Astrocyte (in vitro differentiated cells and primary cell): ENCODE measurements around the gene A1BG. TPM values are rescaled to one million over a fixed set of nuclear protein-coding genes. Genes with fewer than 3 reads are reported as not detected.

Experiments used
- DNase-seq: peaks from one replicate; pipeline ENCODE4 v3.0.0-alpha.2; 2010; ENCODE audit warnings: low read depth
- FAIRE-seq: peaks from 2 replicates; lab custom pipeline; 2011; peaks lifted over from hg19 to GRCh38; lab: Jason Lieb, UNC
- H2AFZ ChIP-seq: 2 replicates; pipeline ENCODE4 v1.6.0; 2012; ENCODE audit warnings: low read depth, low read length, inconsistent platforms
- H3K27ac ChIP-seq: 2 replicates; pipeline ENCODE4 v1.5.1; 2011; ENCODE audit warnings: low read depth, low read length, inconsistent platforms
- H3K27me3 ChIP-seq: 2 replicates; pipeline ENCODE4 v1.6.0; 2011; ENCODE audit warnings: low read length, inconsistent platforms; ENCODE audit not compliant: insufficient read depth
- H3K36me3 ChIP-seq: 2 replicates; pipeline ENCODE4 v1.5.1; 2011; ENCODE audit warnings: low read length, inconsistent platforms; ENCODE audit not compliant: insufficient read depth
- H3K4me1 ChIP-seq: 2 replicates; pipeline ENCODE4 v1.5.1; 2011; ENCODE audit warnings: low read length, inconsistent platforms; ENCODE audit not compliant: insufficient read depth
- H3K4me2 ChIP-seq: 2 replicates; pipeline ENCODE4 v1.6.0; 2012; ENCODE audit warnings: low read length, inconsistent platforms
- H3K4me3 ChIP-seq: 2 replicates; pipeline ENCODE4 v1.5.1; 2011; ENCODE audit warnings: low read depth, mild to moderate bottlenecking, low read length, inconsistent platforms; ENCODE audit not compliant: insufficient read depth
- H3K79me2 ChIP-seq: 2 replicates; pipeline ENCODE4 v1.6.0; 2012; ENCODE audit warnings: mild to moderate bottlenecking, low read length, inconsistent platforms; ENCODE audit not compliant: insufficient read depth
- H3K9ac ChIP-seq: 2 replicates; pipeline ENCODE4 v1.6.0; 2012; ENCODE audit warnings: mild to moderate bottlenecking, low read length, inconsistent platforms
- H3K9me3 ChIP-seq: 2 replicates; pipeline ENCODE4 v1.5.1; 2012; ENCODE audit warnings: low read depth, mild to moderate bottlenecking, low read length, inconsistent platforms; ENCODE audit not compliant: insufficient read depth
- H4K20me1 ChIP-seq: 2 replicates; pipeline ENCODE4 v1.6.0; 2012; ENCODE audit warnings: low read length, inconsistent platforms; ENCODE audit not compliant: insufficient read depth
- H3K27ac Mint-ChIP-seq: one replicate; pipeline ENCODE4 v1.8.0; 2021; ENCODE audit warnings: mild to moderate bottlenecking, mixed read lengths; ENCODE audit not compliant: unreplicated experiment
- H3K27me3 Mint-ChIP-seq: one replicate; pipeline ENCODE4 v1.8.0; 2021; ENCODE audit warnings: low read depth, mixed read lengths; ENCODE audit not compliant: unreplicated experiment
- H3K36me3 Mint-ChIP-seq: one replicate; pipeline ENCODE4 v1.8.0; 2021; ENCODE audit warnings: low read depth, mixed read lengths; ENCODE audit not compliant: unreplicated experiment
- H3K4me1 Mint-ChIP-seq: one replicate; pipeline ENCODE4 v1.8.0; 2021; ENCODE audit warnings: low read depth, mixed read lengths; ENCODE audit not compliant: unreplicated experiment
- H3K4me3 Mint-ChIP-seq: one replicate; pipeline ENCODE4 v1.8.0; 2021; ENCODE audit warnings: mild to moderate bottlenecking, moderate library complexity, mixed read lengths; ENCODE audit not compliant: unreplicated experiment
- H3K9me3 Mint-ChIP-seq: one replicate; pipeline ENCODE4 v1.8.0; 2021; ENCODE audit warnings: mild to moderate bottlenecking, mixed read lengths; ENCODE audit not compliant: unreplicated experiment
- EZH2 ChIP-seq: IDR thresholded peaks from 2 replicates; pipeline ENCODE4 v1.6.1; 2012; ENCODE audit warnings: mild to moderate bottlenecking, low read length, inconsistent platforms; ENCODE audit not compliant: insufficient read depth
- total RNA-seq: library from RNA; stranded (reverse); gene quantifications from 2 replicates; pipeline ENCODE4 v1.2.1, GENCODE V29; 2021
- TF ChIP-seq, protein P1 (sequence below): IDR thresholded peaks from 2 replicates; pipeline ENCODE4 v1.5.1; 2011; ENCODE audit warnings: low read depth, mild to moderate bottlenecking, inconsistent platforms, low read length, moderate library complexity; ENCODE audit not compliant: insufficient read depth

A1BG gene
- total RNA-seq, 1 donor from 2014 or later = 32.3 TPM

DNA sequence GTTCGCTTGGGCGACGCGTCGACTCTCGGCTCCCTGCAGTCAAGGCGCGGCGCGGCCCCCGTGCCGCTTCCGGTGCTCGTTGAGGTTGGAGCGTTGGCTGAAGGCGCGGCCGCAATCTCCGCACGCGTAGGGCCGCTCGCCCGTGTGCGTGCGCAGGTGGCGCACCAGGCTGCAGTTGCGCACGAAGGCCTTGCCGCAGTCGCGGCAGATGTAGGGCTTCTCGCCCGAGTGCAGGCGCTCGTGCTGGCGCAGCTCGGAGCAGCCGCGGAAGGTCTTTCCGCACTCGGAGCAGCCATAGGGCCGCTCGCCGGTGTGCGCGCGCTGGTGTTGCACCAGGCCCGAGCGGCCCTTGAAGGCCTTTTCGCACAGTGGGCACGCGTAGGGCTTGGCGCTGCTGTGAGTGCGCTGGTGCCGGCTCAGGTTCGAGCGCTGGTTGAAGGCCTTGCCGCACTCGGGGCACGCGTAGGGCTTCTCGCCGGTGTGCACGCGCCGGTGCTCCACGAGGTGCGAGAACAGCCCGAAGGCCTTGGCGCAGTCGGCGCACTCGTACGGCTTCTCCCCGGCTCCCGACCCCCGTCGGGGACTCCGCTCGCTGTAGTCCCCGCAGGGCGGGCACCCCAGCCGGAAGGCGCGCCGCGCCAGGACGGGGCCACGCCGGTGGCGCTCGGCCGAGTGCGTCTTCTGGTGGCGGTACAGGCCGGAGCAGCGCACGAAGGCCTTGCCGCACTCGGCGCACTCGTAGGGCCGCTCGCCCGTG is 14.6 kb upstream of the A1BG start:
- Histone ChIP-seq H2AFZ (no peak overlapping the region), H3K27ac (no peak overlapping the region), H3K4me3 (no peak overlapping the region), H4K20me1 (no peaks in the 10 kb centered on the region), H3K79me2 (no peaks in the 10 kb centered on the region), H3K27me3 (no peaks in the 10 kb centered on the region), H3K9me3 (peaks cover 3% of the 10 kb centered on the region), H3K4me1 (no peaks in the 10 kb centered on the region), H3K9ac (no peak overlapping the region), H3K36me3 (no peaks in the 10 kb centered on the region), H3K4me2 (no peak overlapping the region)
- peaks cover 2% of the 10 kb centered on the region for H3K9me3 Mint-ChIP-seq
- H3K4me1 Mint-ChIP-seq = peaks cover 1% of the 10 kb centered on the region
- H3K27ac Mint-ChIP-seq = no peak overlapping the region
- no peak for DNase-seq
- no peak overlapping the region for H3K4me3 Mint-ChIP-seq
- peaks cover 6% of the 10 kb centered on the region for H3K36me3 Mint-ChIP-seq
- H3K27me3 Mint-ChIP-seq = no peaks in the 10 kb centered on the region
- TF ChIP-seq EZH2 = no peak
- TF ChIP-seq, protein P1, sequence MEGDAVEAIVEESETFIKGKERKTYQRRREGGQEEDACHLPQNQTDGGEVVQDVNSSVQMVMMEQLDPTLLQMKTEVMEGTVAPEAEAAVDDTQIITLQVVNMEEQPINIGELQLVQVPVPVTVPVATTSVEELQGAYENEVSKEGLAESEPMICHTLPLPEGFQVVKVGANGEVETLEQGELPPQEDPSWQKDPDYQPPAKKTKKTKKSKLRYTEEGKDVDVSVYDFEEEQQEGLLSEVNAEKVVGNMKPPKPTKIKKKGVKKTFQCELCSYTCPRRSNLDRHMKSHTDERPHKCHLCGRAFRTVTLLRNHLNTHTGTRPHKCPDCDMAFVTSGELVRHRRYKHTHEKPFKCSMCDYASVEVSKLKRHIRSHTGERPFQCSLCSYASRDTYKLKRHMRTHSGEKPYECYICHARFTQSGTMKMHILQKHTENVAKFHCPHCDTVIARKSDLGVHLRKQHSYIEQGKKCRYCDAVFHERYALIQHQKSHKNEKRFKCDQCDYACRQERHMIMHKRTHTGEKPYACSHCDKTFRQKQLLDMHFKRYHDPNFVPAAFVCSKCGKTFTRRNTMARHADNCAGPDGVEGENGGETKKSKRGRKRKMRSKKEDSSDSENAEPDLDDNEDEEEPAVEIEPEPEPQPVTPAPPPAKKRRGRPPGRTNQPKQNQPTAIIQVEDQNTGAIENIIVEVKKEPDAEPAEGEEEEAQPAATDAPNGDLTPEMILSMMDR = no peak
- no peak for FAIRE-seq

DNA sequence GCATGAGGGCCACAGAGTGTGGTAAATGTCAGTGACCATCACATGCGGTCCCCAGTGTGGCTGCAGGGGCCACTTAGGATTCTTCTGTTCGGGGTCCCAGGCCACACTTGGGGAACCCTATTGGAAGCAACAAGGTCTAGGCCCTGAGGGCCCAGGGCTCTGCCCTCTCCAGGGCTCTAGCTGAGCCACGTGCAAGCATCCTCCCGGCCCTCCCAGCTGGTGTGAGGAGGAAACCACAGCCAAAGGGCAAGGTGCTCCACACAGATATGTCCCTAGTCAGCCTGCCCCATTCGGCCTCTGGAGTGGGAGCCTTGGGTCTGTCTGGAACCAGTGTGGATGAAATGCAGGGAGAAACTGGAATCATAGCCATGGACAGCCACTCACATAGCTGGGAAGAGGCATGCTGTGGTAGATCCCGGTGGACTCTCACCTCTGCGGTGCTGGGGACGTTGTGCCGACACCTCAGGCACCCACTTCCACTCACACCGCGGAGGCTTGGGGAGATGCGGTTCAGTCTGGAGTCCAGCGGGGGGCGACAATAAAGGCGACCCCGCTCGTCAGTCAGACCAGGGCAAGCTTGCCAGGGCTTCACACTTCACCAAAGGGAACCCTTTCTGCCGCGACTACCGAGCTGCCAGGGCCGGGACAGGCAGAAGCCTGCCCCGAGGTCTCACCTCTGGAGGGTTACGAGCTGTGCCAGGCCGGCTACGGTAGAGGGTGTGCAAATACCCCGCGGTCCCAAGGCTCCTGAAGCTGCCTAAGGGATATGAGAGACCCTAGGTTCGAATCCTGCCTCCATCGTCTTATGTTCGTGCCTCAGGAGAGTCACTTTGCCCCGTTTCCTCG is 13.5 kb upstream of the A1BG start:
- H3K4me2 ChIP-seq = no peak overlapping the region
- H3K4me3 ChIP-seq = no peak overlapping the region
- no peak overlapping the region for H2AFZ ChIP-seq
- no peaks in the 10 kb centered on the region for H3K27me3 Mint-ChIP-seq
- H3K4me3 Mint-ChIP-seq = no peak overlapping the region
- H3K9me3 Mint-ChIP-seq = peaks cover 2% of the 10 kb centered on the region
- H4K20me1 ChIP-seq = no peaks in the 10 kb centered on the region
- DNase-seq (no peak), FAIRE-seq (no peak)
- TF ChIP-seq, protein P1 = no peak
- no peak for TF ChIP-seq EZH2
- no peak overlapping the region for H3K27ac ChIP-seq
- no peaks in the 10 kb centered on the region for H3K79me2 ChIP-seq
- H3K4me1 ChIP-seq = peaks cover 2% of the 10 kb centered on the region
- no peaks in the 10 kb centered on the region for H3K27me3 ChIP-seq
- H3K36me3 ChIP-seq = no peaks in the 10 kb centered on the region
- H3K36me3 Mint-ChIP-seq = peaks cover 8% of the 10 kb centered on the region
- H3K9ac ChIP-seq = no peak overlapping the region
- peaks cover 1% of the 10 kb centered on the region for H3K4me1 Mint-ChIP-seq
- no peak overlapping the region for H3K27ac Mint-ChIP-seq
- peaks cover 3% of the 10 kb centered on the region for H3K9me3 ChIP-seq
